Left lung (tissue), 10 donors: ENCODE measurements around the gene KRTAP4-9. TPM values are rescaled to one million over a fixed set of nuclear protein-coding genes. Genes with fewer than 3 reads are reported as not detected.
"Not testable (repeated sequence)": the region's sequence is repeated elsewhere in the genome, so short reads cannot be mapped to it uniquely, and the experiment has no call there.

ENCODE experiments used
- ATAC-seq: fragments of 200-7000 bp; cut with Tn5 transposase; one replicate; pipeline ENCODE4 v1.9.1; 2020; ENCODE audit warnings: moderate library complexity
- DNase-seq, 4 donors: peaks; one replicate each; pipeline ENCODE4 v3.0.0-alpha.2; 2013 to 2020
- H3K27ac ChIP-seq, 2 donors: fragments of 200-600 bp; sonication (generic) in 1 of 2; one replicate each; pipeline versions ENCODE4 v1.5.0 to v1.8.0; 2020 to 2021
- H3K27me3 ChIP-seq, 2 donors: fragments of 200-600 bp; sonication (generic) in 1 of 2; one replicate each; pipeline versions ENCODE4 v1.5.0 to v1.8.0; 2020 to 2021
- H3K36me3 ChIP-seq, 2 donors: fragments of 200-600 bp; sonication (generic) in 1 of 2; one replicate each; pipeline versions ENCODE4 v1.5.0 to v1.8.0; 2020 to 2021
- H3K4me1 ChIP-seq, 2 donors: fragments of 200-600 bp; one replicate each; pipeline ENCODE4 v1.8.0; 2021
- H3K4me3 ChIP-seq, 2 donors: fragments of 200-600 bp; sonication (generic) in 1 of 2; one replicate each; pipeline versions ENCODE4 v1.5.0 to v1.8.0; 2020 to 2021; ENCODE audit warnings: mild to moderate bottlenecking in 1 of 2
- H3K9me3 ChIP-seq, 2 donors: fragments of 200-600 bp; sonication (generic) in 1 of 2; one replicate each; pipeline versions ENCODE4 v1.5.0 to v1.8.0; 2020 to 2021
- intact Hi-C, 2 donors: fragments of 100-400 bp; cut with DNase I; formaldehyde crosslinking; loops; one replicate each; pipeline versions ENCODE4 v1.11.2 to v1.14.2; 2022
- polyA plus RNA-seq, 6 donors: library from polyadenylated mRNA; unstranded; fragments of 120-200 nt; gene quantifications; one replicate each; pipeline ENCODE4 v1.2.1, GENCODE V29; 2013; ENCODE audit not compliant: insufficient read length in 6 of 6
- total RNA-seq, 2 donors: library from RNA; stranded (reverse); fragmentation: NEBNext Ultra II Directional; extraction: Animal tissue kit (Norgen Biotek cat#: 25700); gene quantifications; one replicate each; pipeline ENCODE4 v1.2.1, GENCODE V29; 2021
- TF ChIP-seq, protein P1 (sequence below), 2 donors: fragments of 200-600 bp; sonication (generic) in 1 of 2; IDR thresholded peaks; one replicate each; pipeline versions ENCODE4 v1.5.0 to v1.8.0; 2021; ENCODE audit warnings: antibody characterized with exemption in 2 of 2
- donor health status: DM: no; HTN: yes; CAD: no.
- donor health status: DM: no; HTN: no; CAD: no.

Gene KRTAP4-9
- total and polyA plus RNA-seq, 8 donors = not detected

DNA sequence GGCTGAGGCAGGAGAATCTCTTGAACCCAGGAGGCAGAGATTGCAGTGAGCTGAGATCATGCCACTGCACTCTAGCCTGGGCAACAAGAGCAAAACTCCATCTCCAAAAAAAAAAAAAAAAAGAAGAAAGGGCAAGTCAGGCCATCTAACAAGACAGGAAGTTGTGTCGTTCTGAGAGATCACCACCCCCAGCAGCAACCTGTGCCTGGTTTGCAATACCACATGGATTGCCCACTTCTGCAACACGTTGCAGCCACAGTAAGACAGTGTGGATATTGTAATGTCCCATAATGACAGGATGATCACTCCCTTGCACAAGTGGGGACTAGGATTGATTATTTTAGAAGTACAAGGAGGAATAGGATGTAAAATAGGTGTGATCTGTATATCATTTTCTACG lies 36.2 kb upstream of the KRTAP4-9 start:
- Histone ChIP-seq H3K27ac (no peak overlapping the region), H3K27me3 (no peaks in the 10 kb centered on the region), H3K4me3 (no peak overlapping the region), H3K9me3 (no peaks in the 10 kb centered on the region), H3K36me3 (no peaks in the 10 kb centered on the region), H3K4me1 (no peaks in the 10 kb centered on the region)
- TF ChIP-seq, protein P1, sequence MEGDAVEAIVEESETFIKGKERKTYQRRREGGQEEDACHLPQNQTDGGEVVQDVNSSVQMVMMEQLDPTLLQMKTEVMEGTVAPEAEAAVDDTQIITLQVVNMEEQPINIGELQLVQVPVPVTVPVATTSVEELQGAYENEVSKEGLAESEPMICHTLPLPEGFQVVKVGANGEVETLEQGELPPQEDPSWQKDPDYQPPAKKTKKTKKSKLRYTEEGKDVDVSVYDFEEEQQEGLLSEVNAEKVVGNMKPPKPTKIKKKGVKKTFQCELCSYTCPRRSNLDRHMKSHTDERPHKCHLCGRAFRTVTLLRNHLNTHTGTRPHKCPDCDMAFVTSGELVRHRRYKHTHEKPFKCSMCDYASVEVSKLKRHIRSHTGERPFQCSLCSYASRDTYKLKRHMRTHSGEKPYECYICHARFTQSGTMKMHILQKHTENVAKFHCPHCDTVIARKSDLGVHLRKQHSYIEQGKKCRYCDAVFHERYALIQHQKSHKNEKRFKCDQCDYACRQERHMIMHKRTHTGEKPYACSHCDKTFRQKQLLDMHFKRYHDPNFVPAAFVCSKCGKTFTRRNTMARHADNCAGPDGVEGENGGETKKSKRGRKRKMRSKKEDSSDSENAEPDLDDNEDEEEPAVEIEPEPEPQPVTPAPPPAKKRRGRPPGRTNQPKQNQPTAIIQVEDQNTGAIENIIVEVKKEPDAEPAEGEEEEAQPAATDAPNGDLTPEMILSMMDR (IDR thresholded peaks at IDR 0.05) = no peak
- DNase-seq (no peak), ATAC-seq (no peak)
- intact Hi-C loops = no loop called here

DNA sequence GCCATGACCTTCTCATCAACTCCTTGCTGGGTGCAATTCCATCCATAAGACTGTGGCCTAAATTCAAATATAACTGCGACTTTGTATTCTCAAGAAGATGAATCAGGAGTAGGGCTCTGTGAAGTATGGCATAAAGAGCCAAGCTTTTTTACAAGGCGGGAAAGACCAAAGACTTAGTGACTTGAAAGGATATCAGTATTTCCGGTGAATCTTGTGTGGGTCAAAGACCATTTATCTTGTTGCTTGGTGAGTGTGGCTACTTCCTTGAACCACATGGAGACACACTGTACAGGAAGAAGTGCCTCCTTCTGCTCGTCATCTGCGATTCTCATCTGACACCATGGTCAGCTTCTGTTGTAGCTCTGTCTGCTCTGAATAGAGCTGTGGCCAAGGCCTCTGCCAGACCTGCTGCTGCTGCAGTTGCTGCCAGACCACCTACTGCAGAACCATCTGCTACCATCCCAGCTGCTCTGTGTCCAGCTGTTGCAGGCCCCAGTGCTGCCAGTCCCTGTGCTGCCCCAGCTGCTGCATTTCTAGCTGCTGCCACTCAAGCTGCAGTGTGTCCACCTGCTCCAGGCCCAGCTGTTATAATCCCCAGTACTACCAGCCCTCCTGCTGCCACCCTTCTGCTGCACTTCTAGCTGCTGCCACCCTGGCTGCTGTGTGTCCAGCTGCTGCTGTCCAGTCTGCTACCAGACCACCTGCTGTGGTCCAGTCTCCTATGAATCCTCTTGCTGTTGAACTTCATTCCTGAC lies 33.4 kb upstream of the KRTAP4-9 start:
- Histone ChIP-seq H3K27ac (no peak overlapping the region), H3K27me3 (peaks cover 0 to 5% of the 10 kb centered on the region in 2 donors), H3K9me3 (no peaks in the 10 kb centered on the region), H3K36me3 (no peaks in the 10 kb centered on the region), H3K4me1 (no peaks in the 10 kb centered on the region), H3K4me3 (no peak overlapping the region)
- intact Hi-C loops = no loop called here
- no peak for ATAC-seq
- TF ChIP-seq, protein P1 (IDR thresholded peaks at IDR 0.05) = no peak
- DNase-seq = no peak

DNA sequence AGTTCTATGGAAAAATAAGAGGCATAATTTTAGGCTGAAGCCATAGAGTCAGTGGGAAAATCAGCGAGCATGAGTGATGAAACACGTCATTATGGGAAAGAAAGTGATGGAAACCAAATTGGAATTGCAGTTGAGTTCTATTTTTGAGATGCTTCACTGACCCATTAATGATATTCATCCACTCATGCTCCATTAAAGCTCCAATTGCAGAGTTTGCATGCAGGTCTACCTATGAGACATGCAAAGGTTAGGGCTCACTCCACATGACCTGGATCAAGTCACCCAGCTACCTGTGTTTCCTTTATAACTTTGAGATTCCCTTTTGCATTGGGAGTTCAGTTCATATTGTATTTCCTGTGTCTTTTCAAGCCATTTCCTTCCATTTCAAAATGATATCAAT lies 31.5 kb upstream of the KRTAP4-9 start:
- DNase-seq (no peak), ATAC-seq (no peak)
- Histone ChIP-seq H3K9me3 (no peaks in the 10 kb centered on the region), H3K36me3 (no peaks in the 10 kb centered on the region), H3K4me3 (no peak overlapping the region), H3K27me3 (peaks cover 0 to 5% of the 10 kb centered on the region in 2 donors), H3K27ac (no peak overlapping the region), H3K4me1 (no peaks in the 10 kb centered on the region)
- TF ChIP-seq, protein P1 (IDR thresholded peaks at IDR 0.05) = no peak
- intact Hi-C loops = no loop called here

DNA sequence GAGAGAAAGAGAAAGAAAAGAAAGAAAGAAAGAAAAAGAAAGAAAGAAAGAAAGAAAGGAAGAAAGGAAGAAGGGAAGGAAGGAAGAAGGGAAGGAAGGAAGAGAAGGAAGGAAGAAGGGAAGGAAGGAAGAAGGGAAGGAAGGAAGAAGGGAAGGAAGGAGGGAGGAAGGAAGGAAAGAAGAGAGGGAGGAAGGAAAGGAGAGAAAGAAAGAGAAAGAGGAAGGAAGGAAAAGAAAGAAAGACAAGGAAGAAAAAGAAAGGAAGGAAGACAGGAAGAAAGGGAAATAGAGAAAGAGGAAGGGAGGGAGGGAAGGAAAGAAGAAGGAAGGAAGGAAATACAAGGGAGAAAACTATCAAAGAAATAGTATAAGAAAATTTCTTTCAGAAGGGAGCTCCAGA lies 28.4 kb upstream of the KRTAP4-9 start:
- Histone ChIP-seq H3K27me3 (peaks cover 0 to 5% of the 10 kb centered on the region in 2 donors), H3K36me3 (no peaks in the 10 kb centered on the region), H3K9me3 (no peaks in the 10 kb centered on the region), H3K27ac (no peak overlapping the region), H3K4me1 (no peaks in the 10 kb centered on the region), H3K4me3 (no peak overlapping the region)
- ATAC-seq (no peak), DNase-seq (no peak)
- TF ChIP-seq, protein P1 (IDR thresholded peaks at IDR 0.05) = no peak
- intact Hi-C loops = no loop called here

DNA sequence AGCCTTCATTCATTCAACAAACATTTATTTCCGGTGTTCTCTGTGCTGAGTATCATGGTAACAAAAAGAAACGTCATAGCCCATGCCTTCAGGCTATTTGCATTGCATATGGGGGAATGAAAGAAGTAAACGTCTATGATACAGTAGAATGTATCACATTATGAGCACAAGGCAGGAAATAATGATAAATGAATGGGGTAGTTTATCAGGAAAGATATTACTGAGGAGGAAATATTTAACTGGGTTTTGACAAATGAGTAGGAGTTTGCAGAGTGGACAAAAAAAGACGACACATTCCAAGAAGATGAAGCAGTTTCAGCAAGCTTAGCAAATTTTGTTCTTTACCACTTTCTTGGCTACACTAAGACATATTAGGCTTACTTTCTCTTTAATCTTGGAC lies 22.6 kb upstream of the KRTAP4-9 start:
- Histone ChIP-seq H3K4me1 (no peaks in the 10 kb centered on the region), H3K27me3 (no peaks in the 10 kb centered on the region), H3K27ac (no peak overlapping the region), H3K9me3 (no peaks in the 10 kb centered on the region), H3K4me3 (no peak overlapping the region), H3K36me3 (no peaks in the 10 kb centered on the region)
- TF ChIP-seq, protein P1 (IDR thresholded peaks at IDR 0.05) = no peak
- DNase-seq (no peak), ATAC-seq (no peak)
- intact Hi-C loops = no loop called here

DNA sequence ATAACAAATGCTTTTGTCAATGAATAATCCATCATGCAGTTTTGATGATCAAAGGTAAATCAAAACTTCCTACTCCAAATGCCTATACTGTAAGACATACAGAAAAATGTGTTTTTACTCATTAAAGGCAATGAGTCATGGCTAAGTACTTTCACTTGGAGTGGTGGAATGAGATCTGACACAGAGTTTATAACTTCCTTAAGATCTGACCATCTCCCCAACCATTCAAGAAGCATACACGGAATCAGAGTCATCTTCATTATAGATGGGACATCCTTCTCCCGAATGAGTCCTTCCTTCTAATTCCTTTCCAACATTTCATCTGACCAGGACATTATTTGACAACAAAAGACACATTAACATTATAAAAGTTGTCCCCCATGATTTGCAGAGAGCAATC lies 21.8 kb upstream of the KRTAP4-9 start:
- H3K27me3 ChIP-seq, intact Hi-C loops, H3K4me3 ChIP-seq, H3K27ac ChIP-seq, H3K9me3 ChIP-seq, DNase-seq, H3K4me1 ChIP-seq, H3K36me3 ChIP-seq: not testable (repeated sequence)
- peak; percentile 64 for ATAC-seq

DNA sequence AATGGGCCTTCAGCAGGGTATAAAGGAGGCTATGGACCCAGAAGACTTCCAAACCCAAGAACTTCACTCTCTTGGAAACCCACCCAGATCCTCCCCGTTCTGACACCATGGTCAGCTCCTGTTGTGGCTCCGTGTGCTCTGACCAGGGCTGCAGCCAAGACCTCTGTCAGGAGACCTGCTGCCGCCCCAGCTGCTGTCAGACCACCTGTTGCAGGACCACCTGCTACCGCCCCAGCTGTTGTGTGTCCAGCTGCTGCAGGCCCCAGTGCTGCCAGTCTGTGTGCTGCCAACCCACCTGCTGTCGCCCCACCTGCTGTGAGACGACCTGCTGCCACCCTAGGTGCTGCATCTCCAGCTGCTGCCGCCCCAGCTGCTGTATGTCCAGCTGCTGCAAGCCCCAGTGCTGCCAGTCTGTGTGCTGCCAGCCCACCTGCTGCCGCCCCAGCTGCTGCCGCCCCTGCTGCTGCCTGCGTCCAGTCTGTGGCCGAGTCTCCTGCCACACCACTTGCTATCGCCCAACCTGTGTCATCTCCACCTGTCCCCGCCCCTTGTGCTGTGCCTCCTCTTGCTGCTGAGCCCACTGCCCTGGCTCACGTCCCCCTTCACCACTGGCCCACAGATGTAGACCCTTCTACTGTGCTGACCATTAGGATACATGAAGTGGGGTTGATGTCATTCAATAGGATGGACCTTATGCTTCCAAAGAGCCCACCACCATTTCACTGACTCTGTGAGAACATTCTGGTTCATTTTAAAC lies 20.9 kb upstream of the KRTAP4-9 start, which contains the start of gene KRTAP4-7:
Gene KRTAP4-7, plus strand, starts transcription at position 51 of the 757 bp plus-strand sequence. Its CDS starts 57 bp downstream, at position 108.
- intact Hi-C loops, H3K9me3 ChIP-seq, H3K36me3 ChIP-seq, H3K4me1 ChIP-seq, ATAC-seq, H3K4me3 ChIP-seq, H3K27me3 ChIP-seq, H3K27ac ChIP-seq, DNase-seq: not testable (repeated sequence)
